T-helper 22 cell (primary cell): ENCODE measurements around the gene RGMB.

Experiments used
- DNase-seq: peaks from one replicate; pipeline ENCODE4 v3.0.0-alpha.2; 2020; ENCODE audit warnings: low read depth

The RGMB gene

GRCh38 chr5:98785244-98785643, 11.8 kb downstream of the RGMB start:
- DNase-seq, result no peak

- DNase-seq, result no peak
These were observed 12.9 kb downstream of the RGMB start for GRCh38 chr5:98786191-98786853.

DNA sequence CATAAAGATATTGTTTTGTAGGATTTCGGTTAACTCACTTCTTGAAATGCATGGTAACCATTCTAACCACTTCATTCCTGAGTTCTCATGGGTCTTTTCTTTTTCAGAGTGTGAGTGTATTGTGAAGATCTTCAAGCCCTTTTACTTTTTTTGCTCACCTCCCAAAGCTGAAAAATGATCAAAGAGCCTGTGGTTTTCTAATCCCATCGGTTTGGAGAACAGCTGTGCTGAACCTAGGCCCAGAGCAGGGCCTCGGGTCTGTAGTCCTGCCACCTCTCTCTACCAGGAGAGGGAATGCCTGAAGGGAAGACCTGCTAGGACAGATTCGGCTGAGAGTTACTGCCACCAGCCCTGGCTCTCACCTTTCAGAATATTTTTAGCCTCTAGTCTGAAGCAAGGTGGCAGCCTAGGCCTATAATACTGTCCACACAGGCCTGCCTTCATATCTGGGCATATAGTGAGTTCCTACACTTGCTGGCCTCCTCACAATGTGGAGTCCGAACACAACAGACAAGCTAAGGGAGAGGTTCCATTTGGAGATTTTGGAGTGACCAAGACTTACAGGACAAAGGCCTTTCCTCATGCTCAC, 13.8 kb downstream of the RGMB start:
- no peak for DNase-seq

DNA sequence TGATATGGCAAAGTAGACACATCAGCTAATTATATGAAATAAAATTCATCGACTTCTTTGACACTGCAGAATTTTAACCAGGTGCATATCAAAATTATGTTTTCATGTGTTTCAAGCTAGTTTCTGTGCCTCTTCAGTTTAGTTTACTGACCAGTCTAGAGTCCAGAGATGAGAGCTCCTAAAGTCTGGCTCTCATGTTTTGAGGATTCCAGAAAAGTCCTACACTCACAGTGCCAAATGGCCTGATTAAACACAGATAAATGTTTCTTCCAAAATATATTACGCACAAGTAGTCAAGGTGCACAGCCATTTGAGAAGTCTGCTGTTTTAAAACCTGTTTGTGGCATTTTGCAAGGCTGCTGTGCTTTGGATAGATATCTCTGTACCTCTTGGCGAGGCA, 15.6 kb downstream of the RGMB start:
- DNase-seq, result no peak

- no peak for DNase-seq
These were observed 17.6 kb downstream of the RGMB start for GRCh38 chr5:98791001-98791519.

DNA sequence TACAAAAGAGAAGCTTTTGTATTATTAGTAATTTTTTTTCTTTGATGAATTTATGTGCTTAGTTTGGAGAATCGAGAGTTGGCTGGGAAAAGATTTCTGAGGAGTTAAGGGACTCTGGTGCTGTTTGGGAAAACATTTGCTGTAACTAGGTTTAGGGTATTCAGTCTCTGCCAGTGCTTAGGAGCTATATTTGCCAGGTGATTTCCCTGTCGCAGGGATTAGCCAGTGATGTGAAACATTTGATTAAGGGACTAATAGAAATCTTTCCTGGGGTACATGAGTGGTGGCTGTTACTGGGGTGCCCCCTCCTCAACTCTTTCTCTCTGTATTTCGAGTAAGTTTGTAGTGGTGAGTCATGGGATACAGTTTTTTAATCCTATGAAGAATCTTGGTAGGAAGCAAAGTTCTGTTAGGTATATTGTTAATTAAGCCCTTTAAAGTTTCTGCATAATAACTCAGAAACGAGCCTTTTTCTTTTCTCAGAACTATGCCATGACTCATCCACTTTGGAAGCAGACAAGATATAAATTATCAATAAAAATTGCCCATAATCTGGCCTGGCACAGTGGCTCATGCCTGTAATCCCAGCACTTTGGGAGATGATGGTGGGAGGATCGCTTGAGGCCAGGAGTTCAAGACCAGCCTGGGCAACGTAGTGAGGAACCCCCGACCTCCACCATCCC, 18.6 kb downstream of the RGMB start:
- no peak for DNase-seq

GRCh38 chr5:98793223-98793622, 19.8 kb downstream of the RGMB start:
- no peak for DNase-seq

GRCh38 chr5:98794001-98794400, 20.5 kb downstream of the RGMB start:
- no peak for DNase-seq

DNA sequence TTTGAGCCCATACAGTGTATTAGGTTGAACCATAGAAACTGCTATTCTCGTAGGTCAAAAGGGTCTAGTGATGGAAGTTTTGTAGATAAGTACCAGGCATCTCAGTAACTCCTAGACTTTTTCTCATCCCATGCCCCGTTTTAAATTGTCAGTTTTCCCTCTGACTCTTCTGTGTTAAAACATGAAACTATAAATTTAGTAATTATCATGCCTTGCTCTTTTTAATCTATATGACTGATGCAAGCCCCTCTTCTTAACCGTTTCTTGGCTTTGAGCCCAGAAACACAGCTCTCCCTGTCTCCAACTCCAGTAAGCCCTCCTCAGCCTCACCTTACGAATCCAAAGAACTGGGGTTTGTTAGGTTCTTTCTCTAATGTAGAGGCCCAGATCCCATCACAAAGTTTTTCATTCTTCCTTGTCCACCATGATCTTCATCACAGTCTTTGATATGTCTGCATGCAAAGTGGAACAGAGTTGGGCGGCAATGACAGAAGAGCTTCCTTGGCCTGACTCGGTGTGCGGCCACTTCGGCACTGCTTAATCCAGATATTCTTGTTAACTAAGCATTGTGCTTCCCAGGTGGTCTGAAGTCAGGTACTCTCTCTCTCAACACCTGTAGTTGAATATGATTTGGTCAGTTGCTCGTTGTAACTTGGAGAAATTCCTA, 21.1 kb downstream of the RGMB start:
- no peak for DNase-seq

DNA sequence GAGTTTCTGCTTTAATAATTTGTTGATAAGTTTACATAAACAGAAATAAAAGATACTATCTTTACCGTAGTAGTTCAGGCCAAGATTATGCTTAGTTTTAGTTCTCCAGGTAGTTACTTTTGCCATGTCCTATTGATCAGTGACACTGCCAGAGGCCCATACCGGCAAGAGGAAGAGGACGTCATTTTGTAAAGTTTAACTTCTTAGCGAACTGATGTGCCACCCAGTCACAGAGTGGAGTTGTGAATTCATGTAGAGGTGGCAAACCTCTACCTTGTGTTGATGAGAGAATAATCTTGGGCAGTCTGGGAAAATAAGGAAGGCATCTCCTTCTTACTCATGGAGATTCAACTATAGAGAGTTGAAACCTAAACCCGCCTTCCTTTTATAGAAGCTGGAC, 21.8 kb downstream of the RGMB start:
- DNase-seq, result no peak

- no peak for DNase-seq
These were observed 22.9 kb downstream of the RGMB start for GRCh38 chr5:98796197-98796972.

DNA sequence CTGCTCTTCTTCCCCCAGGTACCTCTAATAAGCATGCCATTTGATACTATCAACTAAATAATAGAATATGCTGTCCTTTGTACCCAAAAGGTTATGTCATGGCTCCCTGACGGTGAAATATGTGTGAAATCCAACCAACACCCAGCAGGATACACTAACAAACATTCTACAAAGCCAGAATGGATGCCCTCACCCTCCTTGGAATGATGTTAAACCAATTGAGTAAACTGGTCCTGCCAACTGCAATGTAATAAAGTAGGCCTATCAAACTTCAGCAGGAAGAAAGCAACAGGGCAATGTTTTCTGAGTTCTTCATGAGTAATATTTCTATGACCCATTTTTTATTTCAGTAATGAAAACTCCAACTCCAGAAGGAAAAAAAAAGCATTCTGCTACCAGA, 24.9 kb downstream of the RGMB start:
- no peak for DNase-seq

DNA sequence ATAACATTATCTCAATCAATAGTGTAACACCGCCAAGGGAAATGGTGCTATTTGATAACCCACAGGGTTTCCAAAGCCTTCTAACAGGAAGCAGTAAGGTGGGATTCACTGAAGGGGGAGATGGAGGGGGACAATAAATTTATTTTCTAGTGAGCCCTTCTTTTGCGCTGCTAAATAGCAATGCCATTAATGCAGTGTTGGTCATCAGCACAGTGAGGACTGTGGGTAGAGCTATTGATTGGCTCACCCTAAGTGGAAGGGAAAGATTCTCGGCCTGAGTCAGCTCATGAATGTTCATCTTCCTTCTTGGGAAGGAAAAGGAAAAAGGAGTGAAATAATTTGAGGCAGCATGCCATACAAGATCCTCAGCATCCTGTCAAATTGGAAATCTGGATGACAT, 25.4 kb downstream of the RGMB start:
- no peak for DNase-seq

- DNase-seq, result no peak
These were observed 30.6 kb downstream of the RGMB start for GRCh38 chr5:98804066-98804465.

GRCh38 chr5:98805070-98805469, 31.6 kb downstream of the RGMB start:
- no peak for DNase-seq

GRCh38 chr5:98807806-98808205, 34.3 kb downstream of the RGMB start:
- DNase-seq, result no peak

DNA sequence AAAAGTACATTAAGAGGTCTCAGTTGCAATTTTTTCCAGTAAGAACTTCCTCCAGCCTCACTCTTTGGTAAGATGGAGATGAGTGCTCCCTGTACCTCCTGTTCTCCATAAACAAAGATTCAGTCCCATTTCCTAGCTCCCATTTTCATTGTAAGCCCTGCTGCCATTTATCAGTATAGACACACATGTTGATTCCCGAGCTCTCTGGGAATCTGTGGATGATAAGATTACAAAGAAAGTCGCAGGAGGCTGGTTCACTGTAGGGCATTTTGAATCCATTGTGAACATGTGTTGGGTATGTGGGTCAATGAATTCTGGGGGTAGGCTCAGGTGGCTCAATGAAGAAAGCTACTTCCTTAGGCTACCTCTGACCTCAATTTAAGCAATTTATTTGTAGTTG, 36.7 kb downstream of the RGMB start:
- DNase-seq, result no peak

DNA sequence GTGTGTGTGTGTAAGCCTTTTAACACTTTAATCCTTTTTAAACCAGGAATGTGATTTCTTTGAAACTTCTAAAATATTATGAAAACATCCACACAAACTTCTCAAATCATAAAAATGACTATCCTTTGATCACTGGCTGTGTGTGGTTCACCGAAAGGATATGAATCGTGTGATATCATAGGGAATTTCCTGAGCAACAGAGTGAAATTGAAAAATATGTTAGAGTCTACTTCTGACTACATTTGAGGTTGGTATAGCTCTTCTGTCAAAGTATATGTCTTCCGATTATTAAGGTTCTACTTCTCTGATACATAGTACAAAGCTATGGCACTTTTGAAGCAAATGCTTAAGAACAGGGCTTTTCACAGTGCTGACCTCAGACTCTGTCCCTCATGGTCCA, 40.3 kb downstream of the RGMB start:
- DNase-seq, result no peak

DNA sequence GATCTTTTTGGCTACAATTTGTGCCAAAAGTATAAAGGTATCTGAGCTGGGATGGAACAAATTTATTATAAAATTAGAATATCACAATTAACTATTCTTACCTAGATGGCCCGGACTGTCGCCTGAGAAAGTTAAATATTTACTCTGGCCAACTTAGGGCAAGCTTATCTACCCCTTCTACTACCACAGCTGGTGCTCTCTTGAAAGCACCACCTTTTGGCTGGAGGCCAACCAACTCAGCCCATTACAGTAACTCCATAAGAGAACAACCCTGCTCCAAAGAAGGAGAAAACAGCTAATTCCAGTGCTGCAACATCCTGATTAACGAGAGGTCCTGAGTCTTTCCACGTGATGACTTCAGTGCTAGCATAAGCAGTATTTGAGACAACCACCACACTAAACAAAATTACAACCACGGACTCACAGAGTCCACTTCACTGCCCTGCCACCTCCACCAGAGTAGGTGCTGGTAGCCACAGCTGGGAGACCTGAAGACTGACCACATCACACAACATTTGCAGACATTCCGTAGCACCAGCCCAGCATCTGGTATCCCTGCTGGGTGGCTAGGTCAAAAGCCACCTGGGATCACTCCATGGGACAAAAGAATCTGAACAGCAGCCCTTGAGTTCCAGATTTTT, 43.2 kb downstream of the RGMB start:
- no peak for DNase-seq

GRCh38 chr5:98825582-98826375, 52.3 kb downstream of the RGMB start:
- no peak for DNase-seq

GRCh38 chr5:98827161-98827560, 53.7 kb downstream of the RGMB start:
- no peak for DNase-seq
